Mucosa of descending colon (tissue), 3 donors: ENCODE results near the gene ACKR2. TPM values are rescaled to one million over a fixed set of nuclear protein-coding genes. Genes with fewer than 3 reads are reported as not detected.

ENCODE experiments used
- ATAC-seq: fragments of 200-7000 bp; cut with Tn5 transposase; one replicate; pipeline ENCODE4 v1.9.1; 2020; ENCODE audit warnings: mild to moderate bottlenecking, moderate library complexity
- DNase-seq, 3 donors: peaks; one replicate each; pipeline ENCODE4 v3.0.0-alpha.2; 2020
- H3K36me3 ChIP-seq: fragments of 200-600 bp; one replicate; pipeline ENCODE4 v1.8.0; 2021; ENCODE audit warnings: low read depth, mild to moderate bottlenecking
- H3K4me1 ChIP-seq: fragments of 200-600 bp; one replicate; pipeline ENCODE4 v1.8.0; 2021; ENCODE audit warnings: low read depth, mild to moderate bottlenecking
- H3K4me3 ChIP-seq: fragments of 200-600 bp; one replicate; pipeline ENCODE4 v1.8.0; 2021; ENCODE audit warnings: mild to moderate bottlenecking
- H3K9me3 ChIP-seq: fragments of 200-600 bp; one replicate; pipeline ENCODE4 v1.8.0; 2021; ENCODE audit warnings: mild to moderate bottlenecking
- intact Hi-C, 2 donors: fragments of 100-400 bp; cut with DNase I in 1 of 2; cut with micrococcal nuclease in 1 of 2; formaldehyde crosslinking; loops; one replicate each; pipeline versions ENCODE4 v1.11.0 to v1.11.1; 2022; cut with DNase I, micrococcal nuclease
- total RNA-seq, 3 donors: library from RNA; stranded (reverse); fragmentation: NEBNext Ultra II Directional in 2 of 3; extraction: Animal tissue kit (Norgen Biotek cat#: 25700) in 2 of 3; gene quantifications; one replicate each; pipeline versions ENCODE4 v1.2.1 to v1.2.4, GENCODE V29; 2021 to 2023
- TF ChIP-seq, protein P1 (sequence below): fragments of 200-600 bp; IDR thresholded peaks from one replicate; pipeline ENCODE4 v1.8.0; 2022; ENCODE audit warnings: antibody characterized with exemption, mild to moderate bottlenecking
- donor health status: DM: no; HTN: no; CAD: no; lungs with moderate emphysema.
- donor health status: DM: no; HTN: no; CAD: no.
- donor health status: DM: no; HTN: yes; CAD: no.

The ACKR2 gene
- total RNA-seq, 3 donors from 2014 or later = 4.7 to 13.1 (median 10.4) TPM

DNA sequence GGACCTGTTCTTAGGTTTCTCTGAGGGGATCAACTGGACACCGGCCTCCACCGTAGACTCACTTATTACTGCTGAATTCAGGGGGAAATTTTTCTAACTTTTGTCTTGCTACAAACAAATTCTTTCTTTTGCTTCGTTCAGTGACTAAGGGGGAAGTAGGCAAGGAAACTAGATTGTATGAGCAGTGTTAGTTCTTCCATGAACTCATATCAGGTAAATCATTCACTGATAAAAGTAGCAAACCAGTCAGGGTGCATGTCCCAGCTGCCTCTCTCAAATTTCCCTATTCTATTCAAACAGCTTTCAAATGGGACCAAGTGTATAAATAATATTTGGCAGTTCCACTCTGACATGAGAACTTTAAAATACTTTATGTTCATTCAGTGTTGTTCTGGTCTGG, 28.8 kb upstream of the ACKR2 start:
- no peaks in the 10 kb centered on the region for H3K36me3 ChIP-seq
- TF ChIP-seq, protein P1, sequence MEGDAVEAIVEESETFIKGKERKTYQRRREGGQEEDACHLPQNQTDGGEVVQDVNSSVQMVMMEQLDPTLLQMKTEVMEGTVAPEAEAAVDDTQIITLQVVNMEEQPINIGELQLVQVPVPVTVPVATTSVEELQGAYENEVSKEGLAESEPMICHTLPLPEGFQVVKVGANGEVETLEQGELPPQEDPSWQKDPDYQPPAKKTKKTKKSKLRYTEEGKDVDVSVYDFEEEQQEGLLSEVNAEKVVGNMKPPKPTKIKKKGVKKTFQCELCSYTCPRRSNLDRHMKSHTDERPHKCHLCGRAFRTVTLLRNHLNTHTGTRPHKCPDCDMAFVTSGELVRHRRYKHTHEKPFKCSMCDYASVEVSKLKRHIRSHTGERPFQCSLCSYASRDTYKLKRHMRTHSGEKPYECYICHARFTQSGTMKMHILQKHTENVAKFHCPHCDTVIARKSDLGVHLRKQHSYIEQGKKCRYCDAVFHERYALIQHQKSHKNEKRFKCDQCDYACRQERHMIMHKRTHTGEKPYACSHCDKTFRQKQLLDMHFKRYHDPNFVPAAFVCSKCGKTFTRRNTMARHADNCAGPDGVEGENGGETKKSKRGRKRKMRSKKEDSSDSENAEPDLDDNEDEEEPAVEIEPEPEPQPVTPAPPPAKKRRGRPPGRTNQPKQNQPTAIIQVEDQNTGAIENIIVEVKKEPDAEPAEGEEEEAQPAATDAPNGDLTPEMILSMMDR = no peak
- intact Hi-C loops = loop anchor here (5.0 to 10.0 kb wide), 2 partner anchors 54 to 57 kb away; no protein-coding TSS in a partner anchor
- no peak overlapping the region for H3K4me3 ChIP-seq
- no peak for DNase-seq
- peak; percentile 58 for ATAC-seq
- H3K4me1 ChIP-seq = peaks cover 9% of the 10 kb centered on the region
- H3K9me3 ChIP-seq = no peaks in the 10 kb centered on the region

DNA sequence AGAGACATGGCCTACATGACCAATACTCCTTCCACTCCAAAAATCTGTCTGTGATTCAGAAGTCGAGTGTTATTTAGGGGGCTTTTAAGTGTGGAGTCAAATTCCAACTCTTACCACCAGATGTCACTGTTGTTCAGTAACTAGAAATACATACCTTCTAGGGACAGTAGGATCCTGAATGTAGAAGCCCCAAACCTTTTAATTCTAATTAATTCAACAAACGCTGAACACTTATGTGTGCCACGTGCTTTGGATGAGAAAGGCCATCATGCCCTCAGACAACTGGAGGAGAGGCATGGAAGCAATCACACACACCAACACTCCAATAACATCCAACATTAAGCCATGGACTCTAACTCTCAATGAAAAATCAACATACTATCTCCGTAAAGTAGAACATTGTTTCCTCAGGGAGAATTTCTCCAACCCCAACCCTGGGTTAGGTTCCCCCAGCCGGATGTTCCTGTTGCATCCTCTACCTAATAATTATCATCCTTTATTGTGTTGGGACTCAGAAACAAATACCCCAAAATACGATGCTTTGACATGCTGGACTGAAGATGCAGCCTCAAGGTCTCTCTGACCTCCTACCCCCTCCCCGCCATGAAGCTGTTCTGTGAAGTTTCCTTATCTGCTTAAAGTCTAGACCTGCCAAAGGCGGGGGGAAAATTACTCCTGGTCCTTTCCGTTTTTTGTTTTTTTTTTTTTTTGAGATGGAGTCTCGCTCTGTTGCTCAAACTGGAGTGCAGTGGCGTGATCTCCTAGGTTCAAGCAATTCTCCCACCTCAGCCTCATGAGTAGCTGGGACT, 28.1 kb upstream of the ACKR2 start:
- TF ChIP-seq, protein P1 = peak; percentile 35
- DNase-seq = peak in 1 of 3 donors; percentile 77
- Histone ChIP-seq H3K9me3 (no peaks in the 10 kb centered on the region), H3K4me1 (peaks cover 10% of the 10 kb centered on the region), H3K36me3 (no peaks in the 10 kb centered on the region), H3K4me3 (no peak overlapping the region)
- intact Hi-C loops = loop anchor here (5.0 to 10.0 kb wide), 2 partner anchors 54 to 56 kb away; no protein-coding TSS in a partner anchor
- ATAC-seq = peak; percentile 69

DNA sequence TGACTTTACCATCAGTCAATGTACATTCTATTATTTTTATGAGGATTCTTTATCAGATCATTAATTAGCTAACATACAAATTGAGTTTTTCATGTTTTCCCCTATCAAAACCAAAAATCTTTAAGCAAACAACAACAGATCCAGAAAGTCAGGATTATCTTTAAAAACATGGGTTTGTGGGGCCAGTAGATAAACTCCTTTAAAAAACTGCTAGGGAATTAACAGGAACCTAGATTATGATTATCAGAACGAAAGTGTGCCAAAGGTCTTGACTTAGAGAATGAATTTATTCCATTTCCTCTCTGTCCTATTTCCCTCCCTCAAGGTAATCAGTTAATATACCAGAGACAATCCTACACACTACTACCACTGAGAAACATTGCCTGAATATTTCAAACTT, 23.0 kb upstream of the ACKR2 start:
- TF ChIP-seq, protein P1 = no peak
- H3K4me3 ChIP-seq = no peak overlapping the region
- H3K4me1 ChIP-seq = peaks cover 5% of the 10 kb centered on the region
- intact Hi-C loops = loop anchor here in 1 of 2 donors (10.0 kb wide), 1 partner anchor 49 kb away; no protein-coding TSS in a partner anchor
- ATAC-seq (no peak), DNase-seq (no peak)
- no peaks in the 10 kb centered on the region for H3K9me3 ChIP-seq
- H3K36me3 ChIP-seq = no peaks in the 10 kb centered on the region

DNA sequence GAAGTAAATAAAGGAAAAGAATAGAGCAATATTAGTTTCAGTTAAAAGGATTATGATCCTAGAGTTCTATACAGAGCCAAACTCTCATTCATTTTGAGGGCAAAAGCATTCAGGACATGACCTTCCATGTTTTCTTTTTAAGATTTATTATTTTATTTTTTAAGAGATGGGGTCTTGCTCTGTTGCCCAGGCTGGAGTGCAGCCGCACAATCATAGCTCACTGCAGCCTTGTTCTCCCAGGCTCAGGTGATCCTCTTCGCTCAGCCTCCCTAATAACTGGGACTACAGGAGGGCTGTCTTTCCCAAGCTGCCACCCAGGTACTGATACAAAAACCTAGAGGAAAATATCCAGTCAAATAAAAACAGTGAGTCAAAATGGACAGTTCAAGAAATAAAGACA, 22.6 kb upstream of the ACKR2 start:
- ATAC-seq (no peak), DNase-seq (no peak)
- Histone ChIP-seq H3K4me3 (no peak overlapping the region), H3K9me3 (no peaks in the 10 kb centered on the region), H3K36me3 (no peaks in the 10 kb centered on the region), H3K4me1 (peaks cover 5% of the 10 kb centered on the region)
- TF ChIP-seq, protein P1 = no peak
- intact Hi-C loops = loop anchor here in 1 of 2 donors (10.0 kb wide), 1 partner anchor 48 kb away; no protein-coding TSS in a partner anchor

GRCh38 chr3:42790714-42791229, 18.5 kb upstream of the ACKR2 start:
- intact Hi-C loops = no loop called here
- DNase-seq (no peak), ATAC-seq (no peak)
- Histone ChIP-seq H3K4me1 (peaks cover 5% of the 10 kb centered on the region), H3K9me3 (no peaks in the 10 kb centered on the region), H3K36me3 (no peaks in the 10 kb centered on the region), H3K4me3 (no peak overlapping the region)
- TF ChIP-seq, protein P1 = no peak
